Keratinocyte (primary cell): ENCODE measurements around the gene ZNF804A.

ENCODE experiments used
- EZH2 ChIP-seq: IDR thresholded peaks from one replicate; pipeline ENCODE4 v1.6.1; 2012; ENCODE audit warnings: inconsistent platforms, mild to moderate bottlenecking, low read length, moderate library complexity
- TF ChIP-seq, protein P1 (sequence below), 3 experiments: IDR thresholded peaks in 1 of 3; conservative IDR thresholded peaks in 1 of 3; optimal IDR thresholded peaks in 1 of 3; 2 replicates in 2 of 3; 3 replicates in 1 of 3; pipeline versions ENCODE3 to v1.5.1; 2011; ENCODE audit warnings: low read length in 3 of 3, mild to moderate bottlenecking in 3 of 3, moderate library complexity in 2 of 3, control low read depth in 1 of 3, inconsistent platforms in 1 of 3; ENCODE audit not compliant: insufficient read depth in 2 of 3; ENCODE audit errors: extremely low read depth in 1 of 3

DNA sequence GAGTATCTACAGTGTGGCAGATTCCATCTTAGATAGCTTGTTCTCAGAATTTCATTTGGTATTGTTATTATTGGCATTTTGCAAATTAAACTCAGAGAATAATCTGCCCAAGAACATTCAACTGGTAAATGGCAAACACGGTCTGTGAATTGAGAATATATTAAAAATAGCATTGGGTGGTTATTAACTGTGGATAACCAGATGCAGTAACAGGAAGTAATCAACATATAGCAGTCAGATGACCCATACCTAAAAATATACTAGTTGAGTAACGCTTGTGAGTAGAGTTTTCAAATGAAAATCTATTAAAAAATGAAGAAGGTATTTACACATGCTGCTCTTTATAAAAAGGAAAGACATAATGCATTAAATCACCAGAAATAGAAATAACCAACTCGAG lies 129.5 kb downstream of the ZNF804A start:
- TF ChIP-seq, protein P1, sequence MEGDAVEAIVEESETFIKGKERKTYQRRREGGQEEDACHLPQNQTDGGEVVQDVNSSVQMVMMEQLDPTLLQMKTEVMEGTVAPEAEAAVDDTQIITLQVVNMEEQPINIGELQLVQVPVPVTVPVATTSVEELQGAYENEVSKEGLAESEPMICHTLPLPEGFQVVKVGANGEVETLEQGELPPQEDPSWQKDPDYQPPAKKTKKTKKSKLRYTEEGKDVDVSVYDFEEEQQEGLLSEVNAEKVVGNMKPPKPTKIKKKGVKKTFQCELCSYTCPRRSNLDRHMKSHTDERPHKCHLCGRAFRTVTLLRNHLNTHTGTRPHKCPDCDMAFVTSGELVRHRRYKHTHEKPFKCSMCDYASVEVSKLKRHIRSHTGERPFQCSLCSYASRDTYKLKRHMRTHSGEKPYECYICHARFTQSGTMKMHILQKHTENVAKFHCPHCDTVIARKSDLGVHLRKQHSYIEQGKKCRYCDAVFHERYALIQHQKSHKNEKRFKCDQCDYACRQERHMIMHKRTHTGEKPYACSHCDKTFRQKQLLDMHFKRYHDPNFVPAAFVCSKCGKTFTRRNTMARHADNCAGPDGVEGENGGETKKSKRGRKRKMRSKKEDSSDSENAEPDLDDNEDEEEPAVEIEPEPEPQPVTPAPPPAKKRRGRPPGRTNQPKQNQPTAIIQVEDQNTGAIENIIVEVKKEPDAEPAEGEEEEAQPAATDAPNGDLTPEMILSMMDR (optimal IDR thresholded peaks at IDR 0.05 in 1 of 3, IDR thresholded peaks at IDR 0.05 in 1 of 3, conservative IDR thresholded peaks at IDR 0.05 in 1 of 3; ENCODE audit: extremely low read depth in 1 of 3, insufficient read depth in 2 of 3, low read length in 3 of 3), result no peak
- no peak for TF ChIP-seq EZH2
